ENCODE measurements around the gene ZFC3H1. TPM values are rescaled to one million over a fixed set of nuclear protein-coding genes. Genes with fewer than 3 reads are reported as not detected.
"Not testable (repeated sequence)": the region's sequence is repeated elsewhere in the genome, so short reads cannot be mapped to it uniquely, and the experiment has no call there.

The ZFC3H1 gene
- total RNA-seq, 1 donor from 2014 or later, result 58.6 TPM

DNA sequence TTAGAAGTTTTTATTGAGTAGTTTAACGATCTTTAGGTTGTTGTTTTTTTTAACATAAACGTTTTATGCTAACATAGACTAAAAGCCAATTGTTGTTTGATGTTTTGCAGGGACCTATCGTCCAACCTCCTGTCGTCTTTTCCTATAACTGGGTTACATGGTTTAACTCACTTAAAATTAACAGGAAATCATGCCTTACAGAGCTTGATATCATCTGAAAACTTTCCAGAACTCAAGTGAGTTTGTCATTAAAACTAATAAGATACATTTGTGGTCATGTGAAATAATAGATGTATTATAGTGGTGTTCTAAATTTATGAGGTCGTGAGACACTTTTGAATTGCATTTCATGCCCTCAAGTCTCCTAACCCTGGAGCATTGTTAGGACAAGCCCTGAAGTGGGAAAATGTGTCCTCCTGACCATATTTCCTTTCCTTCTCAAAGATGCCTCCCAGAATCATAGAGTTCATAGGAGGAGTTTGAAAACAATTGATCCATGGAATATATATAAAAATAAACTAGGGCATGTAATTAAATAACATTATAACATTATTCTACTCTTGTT, 84.9 kb downstream of the ZFC3H1 start:
- Mint-ChIP-seq H3K4me1 (ENCODE audit: low read depth) (no peaks in the 10 kb centered on the region), H3K9me3 (no peaks in the 10 kb centered on the region), H3K36me3 (ENCODE audit: low read depth) (no peaks in the 10 kb centered on the region), H3K27ac (no peak overlapping the region), H3K4me3 (no peak overlapping the region), H3K27me3 (ENCODE audit: insufficient read depth) (peaks cover 10% of the 10 kb centered on the region)
- DNase-seq (ENCODE audit: low spot score), result no peak
- intact Hi-C loops (cut with micrococcal nuclease), result no loop called here

- peaks cover 10% of the 10 kb centered on the region for H3K27me3 Mint-ChIP-seq (ENCODE audit: insufficient read depth)
- DNase-seq (ENCODE audit: low spot score), result no peak
Measured at GRCh38 chr12:71576496-71576895, 87.2 kb downstream of the ZFC3H1 start.

DNA sequence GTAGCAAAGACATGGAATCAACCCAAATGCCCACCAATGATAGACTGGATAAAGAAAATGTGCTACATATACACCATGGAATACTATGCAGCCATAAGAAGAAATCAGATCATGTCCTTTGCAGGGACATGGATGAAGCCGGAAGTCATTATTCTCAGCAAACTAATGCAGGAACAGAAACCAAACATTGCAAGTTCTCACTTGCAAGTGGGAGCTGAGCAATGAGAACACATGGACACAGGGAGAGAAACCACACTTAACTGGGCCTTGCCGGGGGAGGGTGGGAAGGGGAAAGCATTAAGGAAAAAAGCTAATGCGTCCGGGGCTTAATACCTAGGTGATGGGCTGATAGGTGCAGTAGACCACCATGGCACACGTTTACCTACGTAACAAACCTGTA, 93.8 kb downstream of the ZFC3H1 start:
- H3K4me3 Mint-ChIP-seq, result not testable (repeated sequence)
- H3K27me3 Mint-ChIP-seq (ENCODE audit: insufficient read depth), result peaks cover 11% of the 10 kb centered on the region

More at GRCh38 chr12:71576496-71576895, 87.2 kb downstream of the ZFC3H1 start:
- no peaks in the 10 kb centered on the region for H3K9me3 Mint-ChIP-seq
- no peak overlapping the region for H3K27ac Mint-ChIP-seq
- H3K36me3 Mint-ChIP-seq (ENCODE audit: low read depth), result no peaks in the 10 kb centered on the region
- H3K4me3 Mint-ChIP-seq, result no peak overlapping the region
- H3K4me1 Mint-ChIP-seq (ENCODE audit: low read depth), result peaks cover 4% of the 10 kb centered on the region
- intact Hi-C loops (cut with micrococcal nuclease), result no loop called here

GRCh38 chr12:71567537-71567936, 96.1 kb downstream of the ZFC3H1 start:
- no peaks in the 10 kb centered on the region for H3K9me3 Mint-ChIP-seq
- no peak overlapping the region for H3K27ac Mint-ChIP-seq
- peaks cover 9% of the 10 kb centered on the region for H3K27me3 Mint-ChIP-seq (ENCODE audit: insufficient read depth)
- no peak for DNase-seq (ENCODE audit: low spot score)
- intact Hi-C loops (cut with micrococcal nuclease), result no loop called here
- no peaks in the 10 kb centered on the region for H3K36me3 Mint-ChIP-seq (ENCODE audit: low read depth)
- H3K4me1 Mint-ChIP-seq (ENCODE audit: low read depth), result no peaks in the 10 kb centered on the region
- no peak overlapping the region for H3K4me3 Mint-ChIP-seq

More for the DNA sequence above, 93.8 kb downstream of the ZFC3H1 start:
- intact Hi-C loops (cut with micrococcal nuclease); DNase-seq (ENCODE audit: low spot score); H3K36me3 Mint-ChIP-seq (ENCODE audit: low read depth); H3K27ac Mint-ChIP-seq; H3K9me3 Mint-ChIP-seq; H3K4me1 Mint-ChIP-seq (ENCODE audit: low read depth): not testable (repeated sequence)

DNA sequence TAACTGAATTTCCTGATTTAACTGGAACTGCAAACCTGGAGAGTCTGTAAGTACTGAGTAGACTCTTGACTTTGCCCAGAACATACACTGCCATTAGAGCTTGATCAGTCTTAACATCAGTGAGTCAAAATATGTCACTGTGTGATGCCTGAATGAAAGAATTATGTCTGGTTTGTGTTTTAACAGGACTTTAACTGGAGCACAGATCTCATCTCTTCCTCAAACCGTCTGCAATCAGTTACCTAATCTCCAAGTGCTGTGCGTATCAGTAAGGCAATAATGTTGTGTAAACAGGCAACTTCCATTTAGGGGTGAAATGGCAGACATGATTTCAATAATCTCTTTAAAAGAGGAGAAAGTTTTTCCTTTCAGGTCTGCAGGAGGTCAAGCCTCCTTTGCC, 97.0 kb downstream of the ZFC3H1 start:
- DNase-seq (ENCODE audit: low spot score), result no peak
- H3K9me3 Mint-ChIP-seq, result no peaks in the 10 kb centered on the region
- intact Hi-C loops (cut with micrococcal nuclease), result no loop called here
- H3K36me3 Mint-ChIP-seq (ENCODE audit: low read depth), result no peaks in the 10 kb centered on the region
- H3K27me3 Mint-ChIP-seq (ENCODE audit: insufficient read depth), result peaks cover 9% of the 10 kb centered on the region
- H3K27ac Mint-ChIP-seq, result no peak overlapping the region
- no peaks in the 10 kb centered on the region for H3K4me1 Mint-ChIP-seq (ENCODE audit: low read depth)
- H3K4me3 Mint-ChIP-seq, result no peak overlapping the region

DNA sequence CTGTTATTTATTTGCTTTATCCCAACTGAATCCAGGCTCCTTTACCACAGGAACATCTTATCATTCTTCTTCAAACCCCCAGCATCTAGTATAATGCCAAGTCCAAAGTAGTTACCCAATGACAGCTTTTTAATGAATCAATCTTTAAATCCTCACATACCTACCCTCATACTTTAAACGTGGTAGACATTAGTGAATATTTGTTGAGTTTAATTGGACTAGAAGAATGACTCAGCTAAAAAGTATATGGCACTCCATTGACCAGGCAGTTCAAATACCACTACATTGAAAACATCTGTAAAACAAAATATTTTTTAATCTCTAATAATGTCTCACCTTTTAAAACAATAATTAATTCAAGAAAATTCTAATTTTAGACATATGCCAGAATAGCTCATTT, 98.1 kb downstream of the ZFC3H1 start:
- no peaks in the 10 kb centered on the region for H3K4me1 Mint-ChIP-seq (ENCODE audit: low read depth)
- no peak overlapping the region for H3K4me3 Mint-ChIP-seq
- H3K36me3 Mint-ChIP-seq (ENCODE audit: low read depth), result no peaks in the 10 kb centered on the region
- peaks cover 7% of the 10 kb centered on the region for H3K27me3 Mint-ChIP-seq (ENCODE audit: insufficient read depth)
- no peak overlapping the region for H3K27ac Mint-ChIP-seq
- no peaks in the 10 kb centered on the region for H3K9me3 Mint-ChIP-seq
- intact Hi-C loops (cut with micrococcal nuclease), result no loop called here
- no peak for DNase-seq (ENCODE audit: low spot score)

- no peak overlapping the region for H3K4me3 Mint-ChIP-seq
- no peaks in the 10 kb centered on the region for H3K36me3 Mint-ChIP-seq (ENCODE audit: low read depth)
- H3K9me3 Mint-ChIP-seq, result no peaks in the 10 kb centered on the region
- intact Hi-C loops (cut with micrococcal nuclease), result no loop called here
- H3K27me3 Mint-ChIP-seq (ENCODE audit: insufficient read depth), result peaks cover 3% of the 10 kb centered on the region
- no peaks in the 10 kb centered on the region for H3K4me1 Mint-ChIP-seq (ENCODE audit: low read depth)
- H3K27ac Mint-ChIP-seq, result no peak overlapping the region
- no peak for DNase-seq (ENCODE audit: low spot score)
Measured at GRCh38 chr12:71562676-71563595, 100.7 kb downstream of the ZFC3H1 start.

Other genes starting within 250 kb of the ZFC3H1 start
- not detected in 2 replicates for gene LGR5, start 224.1 kb downstream of the ZFC3H1 start, total RNA-seq
- 5.7 and 5.9 TPM in 2 replicates for gene THAP2, start 453 bp upstream of the ZFC3H1 start, total RNA-seq
- 10.6 and 11.3 TPM in 2 replicates for gene TMEM19, start 22.2 kb upstream of the ZFC3H1 start, total RNA-seq
- 100 and 105 TPM in 2 replicates for gene RAB21, start 91.0 kb upstream of the ZFC3H1 start, total RNA-seq
- gene TBC1D15, start 175.9 kb upstream of the ZFC3H1 start, total RNA-seq, result 41.3 and 41.8 TPM in 2 replicates